ENCODE measurements around the gene CCDC39. TPM values are rescaled to one million over a fixed set of nuclear protein-coding genes. Genes with fewer than 3 reads are reported as not detected.

The CCDC39 gene
- total and polyA plus RNA-seq, 2 of the 8 experiments (the other 6 are each of a cell fraction or from before 2014, with no cell fraction given): 0.12 to 0.80 TPM

DNA sequence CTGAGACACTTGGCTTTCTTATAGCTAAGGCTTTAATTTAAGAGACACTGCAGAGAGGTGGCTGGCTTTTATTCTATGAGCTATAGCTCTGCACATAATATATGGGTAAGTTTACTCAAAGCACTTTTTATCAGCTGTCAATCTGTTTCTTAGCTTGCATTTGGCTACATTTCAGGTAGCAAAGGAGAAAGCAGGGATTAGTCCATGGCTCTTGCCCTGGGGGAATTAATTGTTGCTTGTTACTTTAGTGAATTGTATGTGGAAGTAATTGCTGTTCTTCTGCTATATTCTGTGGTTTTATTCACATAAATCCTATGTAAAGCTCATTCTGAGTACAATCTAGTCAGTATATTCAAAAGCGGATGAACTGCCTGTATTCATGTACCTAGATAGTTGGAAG, 14.4 kb upstream of the CCDC39 start:
- no peak for DNase-seq (ENCODE audit: low read depth in 1 of 2, low spot score in 2 of 2)
- no peak for FAIRE-seq

More for the DNA sequence above, 14.4 kb upstream of the CCDC39 start:
- no peak overlapping the region for H4K91ac ChIP-seq (replicated peaks; ENCODE audit: insufficient read length, low read length)
- H3K23me2 ChIP-seq (ENCODE audit: low read depth, low read length): no peaks in the 10 kb centered on the region
- ChIA-PET POLR2A (ENCODE audit: partially characterized antibody) (interaction anchor here (0.6 kb wide), 1 partner anchor 77 kb away, joined by 3 read pairs; no protein-coding TSS in a partner anchor), CTCF (ENCODE audit: partially characterized antibody) (interaction anchor here (0.6 to 1.6 kb wide), 9 partner anchors 10 to 241 kb away, joined by 3 to 5 read pairs (median 4); partner anchors contain the start of gene CCDC39)
- 81% methylated on average over 1 of the region's 1 CpG; no CpG with 5 or more reads in 1 of the 2 experiments for WGBS, 2 experiments (ENCODE audit: extremely low coverage in 1 of 2, insufficient coverage in 1 of 2, insufficient read length in 1 of 2, insufficient replicate concordance in 2 of 2, low coverage in 1 of 2, low lambda C conversion rate in 2 of 2, missing lambda C conversion rate in 1 of 2)
- H2AK5ac ChIP-seq (ENCODE audit: low read depth, low read length): no peak overlapping the region
- H3K23ac ChIP-seq (ENCODE audit: insufficient read length): no peak overlapping the region
- H2BK5ac ChIP-seq (ENCODE audit: low read depth, low read length): no peak overlapping the region
- H3K79me2 ChIP-seq (ENCODE audit: control insufficient read depth in 1 of 2, insufficient read depth in 2 of 2, low read length in 2 of 2): no peaks in the 10 kb centered on the region
- H3K27me3 ChIP-seq (replicated peaks in 1 of 4; ENCODE audit: control insufficient read depth in 3 of 4, extremely low read depth in 1 of 4, insufficient read depth in 3 of 4, low read length in 3 of 4): no peaks in the 10 kb centered on the region
- H3K14ac ChIP-seq (ENCODE audit: insufficient read length): no peak overlapping the region
- peaks cover 0 to 4% (median 0%) of the 10 kb centered on the region in 4 experiments; a peak in 1 of 7 replicates for H3K4me1 ChIP-seq (replicated peaks in 1 of 4; ENCODE audit: control insufficient read depth in 3 of 4, insufficient read depth in 4 of 4, low read length in 3 of 4)
- H2BK15ac ChIP-seq (ENCODE audit: low read length): no peak overlapping the region
- no peak overlapping the region for H4K8ac ChIP-seq (ENCODE audit: extremely low read depth, insufficient read depth, low read length)
- H3K4me3 ChIP-seq (ENCODE audit: extremely low read depth in 1 of 4, insufficient read depth in 2 of 4, low read depth in 3 of 4, low read length in 4 of 4): no peak overlapping the region
- H4K5ac ChIP-seq (ENCODE audit: insufficient read length, low read depth, low read length): no peak overlapping the region
- no peak overlapping the region for H2BK12ac ChIP-seq (ENCODE audit: low read depth, low read length)
- H2AFZ ChIP-seq (ENCODE audit: low read length): no peak overlapping the region
- no peak overlapping the region for H3K18ac ChIP-seq (ENCODE audit: extremely low read depth, low read length)
- no peak overlapping the region for H3K56ac ChIP-seq (replicated peaks; ENCODE audit: insufficient read length, low read depth, low read length)
- H3K9me3 ChIP-seq (ENCODE audit: insufficient read depth in 2 of 2, low read depth in 1 of 2, low read length in 1 of 2): no peaks in the 10 kb centered on the region
- H3K27ac ChIP-seq (ENCODE audit: low read depth, low read length): no peak overlapping the region
- no peak overlapping the region for H3K4me2 ChIP-seq (ENCODE audit: insufficient read depth in 1 of 2, low read depth in 2 of 2, low read length in 2 of 2)
- no peak overlapping the region for H3K9ac ChIP-seq (replicated peaks in 1 of 4; ENCODE audit: extremely low read depth in 1 of 4, low read depth in 3 of 4, low read length in 3 of 4)
- H3K79me1 ChIP-seq (ENCODE audit: low read depth, low read length): no peaks in the 10 kb centered on the region
- H2BK120ac ChIP-seq (replicated peaks; ENCODE audit: low read depth, low read length): no peak overlapping the region
- H3K4ac ChIP-seq (replicated peaks; ENCODE audit: insufficient read length, low read depth, low read length): no peak overlapping the region
- TF ChIP-seq NRF1 (IDR thresholded peaks at IDR 0.05; ENCODE audit: low read depth, low read length): no peak
- no peak for TF ChIP-seq CHD1 (IDR thresholded peaks at IDR 0.05; ENCODE audit: low read depth, low read length)
- no peak for TF ChIP-seq FOSL1 (IDR thresholded peaks at IDR 0.05; ENCODE audit: insufficient read depth, low read depth, low read length)
- no peak for TF ChIP-seq CREB1 (IDR thresholded peaks at IDR 0.05)
- H3K36me3 ChIP-seq (ENCODE audit: control insufficient read depth in 2 of 4, insufficient read depth in 4 of 4, low read length in 3 of 4): no peaks in the 10 kb centered on the region
- H2BK20ac ChIP-seq (ENCODE audit: low read length): no peak overlapping the region
- H4K20me1 ChIP-seq (replicated peaks in 1 of 2; ENCODE audit: control insufficient read depth in 1 of 2, insufficient read depth in 2 of 2, low read length in 2 of 2): no peaks in the 10 kb centered on the region
